WI38 (cell line): Measurements from ENCODE around the gene COX6B2.

Source experiments
- H3K4me3 ChIP-seq: 2 replicates; pipeline ENCODE4 v1.5.1; 2011; ENCODE audit warnings: low read depth, mild to moderate bottlenecking, control low read depth, low read length
- CTCF ChIP-seq: IDR thresholded peaks from 2 replicates; pipeline ENCODE4 v1.5.1; 2012; ENCODE audit warnings: low read depth, mild to moderate bottlenecking, control low read depth, low read length

COX6B2 gene

GRCh38 chr19:55341595-55342531, 12.7 kb downstream of the COX6B2 start:
- no peak for TF ChIP-seq CTCF
- no peak overlapping the region for H3K4me3 ChIP-seq

GRCh38 chr19:55341171-55341588, 13.3 kb downstream of the COX6B2 start:
- peak overlapping the region; percentile 75 for H3K4me3 ChIP-seq
- TF ChIP-seq CTCF, result no peak

GRCh38 chr19:55340784-55341147, 13.8 kb downstream of the COX6B2 start:
- peak overlapping the region; percentile 75 for H3K4me3 ChIP-seq
- no peak for TF ChIP-seq CTCF

- no peak for TF ChIP-seq CTCF
Measured at GRCh38 chr19:55339889-55340783, 14.4 kb downstream of the COX6B2 start.

GRCh38 chr19:55339105-55339888, 15.2 kb downstream of the COX6B2 start, which contains the start of gene KMT5C:
KMT5C (plus strand) TSS chr19:55339876; CDS start chr19:55341937, 2,061 bp downstream.
- TF ChIP-seq CTCF, result 0 out of 2 replicates have a peak, but pooled peaks have one; percentile 3
- H3K4me3 ChIP-seq, result peak within 1 kb of the TSS; percentile 75

More at GRCh38 chr19:55339889-55340783, 14.4 kb downstream of the COX6B2 start:
- H3K4me3 ChIP-seq, result peak overlapping the region; percentile 75

GRCh38 chr19:55336101-55336500, 18.4 kb downstream of the COX6B2 start:
- no peak for TF ChIP-seq CTCF
- H3K4me3 ChIP-seq, result no peak overlapping the region
